ENCODE measurements around the gene PIANP.

DNA sequence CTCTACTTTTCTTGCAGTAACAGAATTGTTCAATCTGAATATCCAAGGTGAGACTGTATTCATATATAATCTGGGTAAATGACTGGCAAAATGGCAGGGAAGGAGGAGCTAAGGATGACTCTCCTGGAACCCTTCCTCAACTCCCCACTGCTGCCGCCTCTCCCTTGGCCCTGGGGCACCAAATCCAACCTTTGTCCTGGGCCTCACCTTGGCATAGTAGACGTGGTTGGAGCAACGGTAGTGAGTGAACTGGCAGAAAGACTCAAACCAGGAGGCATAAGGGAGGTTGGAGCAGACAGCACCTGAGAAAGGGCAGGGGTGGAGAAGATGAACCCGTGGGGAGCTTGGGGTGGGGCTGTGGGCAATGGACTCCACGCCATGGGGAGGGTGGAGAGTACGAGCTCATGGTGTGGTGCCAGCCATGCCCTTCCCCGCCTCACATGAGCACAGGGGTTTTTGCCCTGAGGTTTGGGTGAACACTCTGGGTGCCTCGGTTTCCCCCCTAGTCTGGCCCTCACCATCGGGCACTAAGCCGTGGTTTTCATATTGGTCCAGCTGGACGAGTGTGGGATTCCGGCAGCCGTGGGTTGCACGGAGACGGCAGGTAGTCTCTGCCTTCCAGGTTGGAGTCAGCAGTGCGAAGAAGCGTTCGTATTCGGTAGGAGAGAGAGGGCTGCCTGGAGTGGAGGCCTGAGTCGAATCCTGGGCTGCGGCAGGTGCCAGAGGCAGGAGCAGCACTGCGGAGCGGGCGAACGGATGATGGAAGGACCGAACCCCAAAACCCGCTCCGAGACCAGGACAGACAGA is 54.1 kb downstream of the PIANP start:
- TF ChIP-seq GATA3 (IDR thresholded peaks at IDR 0.05; ENCODE audit: low read depth, low read length): no peak
- TF ChIP-seq GATA2 (IDR thresholded peaks at IDR 0.05; ENCODE audit: low read depth, low read length): no peak
